Gastrocnemius medialis (tissue), 4 donors: ENCODE measurements around the gene FHOD1. TPM values are rescaled to one million over a fixed set of nuclear protein-coding genes. Genes with fewer than 3 reads are reported as not detected.
A peak's percentile ranks its signal among the peaks of the same experiment; 100 is the strongest.

Experiments
- ATAC-seq, 2 donors: fragments of 150-250 bp; one replicate each; pipeline ENCODE4 v1.9.1; 2016
- DNase-seq, 2 donors: peaks; one replicate each; pipeline ENCODE4 v3.0.0-alpha.2; 2019
- H3K27ac ChIP-seq, 4 donors: fragments of 200-600 bp; sonication (generic); 1 replicate in 1 of 4; 2 replicates in 3 of 4; pipeline ENCODE4 v1.5.1; 2016 to 2018; ENCODE audit warnings: mild to moderate bottlenecking in 2 of 4, moderate library complexity in 1 of 4
- H3K27me3 ChIP-seq, 3 donors: fragments of 200-600 bp; sonication (generic) in 2 of 3; 1 replicate in 1 of 3; 2 replicates in 2 of 3; pipeline versions ENCODE4 v1.5.1 to v1.6.0; 2016 to 2019; ENCODE audit warnings: mild to moderate bottlenecking in 1 of 3, moderate library complexity in 1 of 3
- H3K36me3 ChIP-seq, 2 donors: fragments of 200-600 bp; sonication (generic) in 1 of 2; one replicate each; pipeline ENCODE4 v1.5.1; 2017 to 2018
- H3K4me1 ChIP-seq, 2 donors: fragments of 200-600 bp; sonication (generic) in 1 of 2; one replicate each; pipeline ENCODE4 v1.5.1; 2016 to 2017; ENCODE audit warnings: mild to moderate bottlenecking in 2 of 2
- H3K4me3 ChIP-seq, 4 donors: fragments of 200-600 bp; sonication (generic) in 3 of 4; 1 replicate in 1 of 4; 2 replicates in 3 of 4; pipeline ENCODE4 v1.5.1; 2016 to 2019; ENCODE audit warnings: mild to moderate bottlenecking in 2 of 4
- H3K9me3 ChIP-seq, 3 donors: fragments of 200-600 bp; sonication (generic) in 2 of 3; 1 replicate in 1 of 3; 2 replicates in 2 of 3; pipeline ENCODE4 v1.5.1; 2016 to 2019
- CTCF ChIP-seq, 5 experiments: fragments of 450-650 bp in 3 of 5; fragments of 200-600 bp in 2 of 5; sonication (generic) in 2 of 5; IDR thresholded peaks in 4 of 5; conservative IDR thresholded peaks in 1 of 5; 1 replicate in 4 of 5; 2 replicates in 1 of 5; pipeline ENCODE4 v1.5.1; 2016 to 2019; ENCODE audit warnings: antibody characterized with exemption in 5 of 5, mild to moderate bottlenecking in 3 of 5, moderate library complexity in 3 of 5
- POLR2A ChIP-seq, 2 donors: fragments of 450-650 bp; IDR thresholded peaks; one replicate each; pipeline ENCODE4 v1.6.1; 2017; ENCODE audit warnings: antibody characterized with exemption in 2 of 2, mild to moderate bottlenecking in 2 of 2, moderate library complexity in 2 of 2
- in situ Hi-C, 4 donors: fragments of 200-750 bp; cut with MboI; loops; one replicate each; pipeline versions ENCODE4 v1.15.0 to v1.8.0; 2017; ENCODE audit warnings: low sequenced_read_pairs in 4 of 4
- intact Hi-C: fragments of 100-400 bp; cut with DNase I; formaldehyde crosslinking; loops from one replicate; pipeline ENCODE4 v1.15.1; 2023; ENCODE audit warnings: low total_unique reads
- total RNA-seq, 4 donors: library from RNA; depleted of rRNA; stranded (reverse); fragments of >200 nt; gene quantifications; one replicate each; pipeline versions ENCODE4 v1.1.0 to v1.2.3, GENCODE V29; 2016

Gene FHOD1
- total RNA-seq, 4 donors from 2014 or later, result 26.3 to 65.3 (median 52.4) TPM

- in situ Hi-C loops, result no loop called here
- H3K36me3 ChIP-seq, result peaks cover 3 to 42% of the 10 kb centered on the region in 2 donors
- TF ChIP-seq CTCF (IDR thresholded peaks at IDR 0.05 in 4 of 5, conservative IDR thresholded peaks at IDR 0.05 in 1 of 5) (no peak), POLR2A (IDR thresholded peaks at IDR 0.05) (no peak)
- peaks cover 22 to 31% of the 10 kb centered on the region in 2 donors for H3K4me1 ChIP-seq
- H3K27ac ChIP-seq, result peak overlapping the region; percentile 81 to 90 (median 86)
- no peaks in the 10 kb centered on the region for H3K27me3 ChIP-seq
- no peaks in the 10 kb centered on the region for H3K9me3 ChIP-seq
- no peak for DNase-seq
- ATAC-seq, result no peak
- intact Hi-C loops, result loop anchor here (1.0 kb wide), 1 partner anchor 34 kb away; the partner anchor contains the start of gene TMEM208
- H3K4me3 ChIP-seq, result peak overlapping the region; percentile 92 to 99 (median 94)
Measured at GRCh38 chr16:67192781-67193361, 54.4 kb downstream of the FHOD1 start.

GRCh38 chr16:67191995-67192681 is 55.1 kb downstream of the FHOD1 start, which contains the start of gene E2F4:
Gene E2F4 (plus strand): TSS chr16:67192155. CDS start chr16:67192228, 73 bp downstream.
- peaks cover 22 to 30% of the 10 kb centered on the region in 2 donors for H3K4me1 ChIP-seq
- TF ChIP-seq CTCF (IDR thresholded peaks at IDR 0.05 in 4 of 5, conservative IDR thresholded peaks at IDR 0.05 in 1 of 5) (peak in 1 of 5 experiments; percentile 18), POLR2A (IDR thresholded peaks at IDR 0.05) (peak; percentile 81 to 88)

GRCh38 chr16:67191411-67191994 is 55.8 kb downstream of the FHOD1 start:
- H3K9me3 ChIP-seq, result no peaks in the 10 kb centered on the region

More at GRCh38 chr16:67191995-67192681, 55.1 kb downstream of the FHOD1 start, which contains the start of gene E2F4:
- peak; percentile 92 to 93 for ATAC-seq
- no peaks in the 10 kb centered on the region for H3K27me3 ChIP-seq
- peak within 1 kb of the TSS; percentile 92 to 99 (median 94) for H3K4me3 ChIP-seq
- H3K9me3 ChIP-seq, result no peaks in the 10 kb centered on the region
- peak; percentile 86 to 87 for DNase-seq
- H3K27ac ChIP-seq, result peak within 1 kb of the TSS; percentile 81 to 90 (median 86)
- peaks cover 3 to 36% of the 10 kb centered on the region in 2 donors for H3K36me3 ChIP-seq
- in situ Hi-C loops, result no loop called here
- intact Hi-C loops, result loop anchor here (1.0 kb wide), 1 partner anchor 35 kb away; the partner anchor contains the start of gene TMEM208

More at GRCh38 chr16:67191411-67191994, 55.8 kb downstream of the FHOD1 start:
- no peak for DNase-seq
- in situ Hi-C loops (no loop called here), intact Hi-C loops (no loop called here)
- Histone ChIP-seq H3K27ac (peak overlapping the region; percentile 28 to 90 (median 57)), H3K36me3 (peaks cover 0 to 30% of the 10 kb centered on the region in 2 donors), H3K27me3 (no peaks in the 10 kb centered on the region), H3K4me3 (peak overlapping the region; percentile 40 to 99 (median 94)), H3K4me1 (peaks cover 22 to 30% of the 10 kb centered on the region in 2 donors)
- TF ChIP-seq CTCF (IDR thresholded peaks at IDR 0.05 in 4 of 5, conservative IDR thresholded peaks at IDR 0.05 in 1 of 5) (no peak), POLR2A (IDR thresholded peaks at IDR 0.05) (no peak)
- ATAC-seq, result no peak
